ENCODE measurements around the gene NBL1. TPM values are rescaled to one million over a fixed set of nuclear protein-coding genes. Genes with fewer than 3 reads are reported as not detected.
A peak's percentile ranks its signal among the peaks of the same experiment; 100 is the strongest.

The NBL1 gene, protein sequence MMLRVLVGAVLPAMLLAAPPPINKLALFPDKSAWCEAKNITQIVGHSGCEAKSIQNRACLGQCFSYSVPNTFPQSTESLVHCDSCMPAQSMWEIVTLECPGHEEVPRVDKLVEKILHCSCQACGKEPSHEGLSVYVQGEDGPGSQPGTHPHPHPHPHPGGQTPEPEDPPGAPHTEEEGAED
- total RNA-seq (10 to 100 TPM; 17.6 to 19.3 TPM), polyA plus RNA-seq (10 to 100 TPM in 1 of 3 donors, 1 to 10 TPM in 2; 7.7 to 14.0 (median 8.6) TPM), total RNA-seq (11.3 to 25.2 (median 17.4) reads per million in 6 experiments)

DNA sequence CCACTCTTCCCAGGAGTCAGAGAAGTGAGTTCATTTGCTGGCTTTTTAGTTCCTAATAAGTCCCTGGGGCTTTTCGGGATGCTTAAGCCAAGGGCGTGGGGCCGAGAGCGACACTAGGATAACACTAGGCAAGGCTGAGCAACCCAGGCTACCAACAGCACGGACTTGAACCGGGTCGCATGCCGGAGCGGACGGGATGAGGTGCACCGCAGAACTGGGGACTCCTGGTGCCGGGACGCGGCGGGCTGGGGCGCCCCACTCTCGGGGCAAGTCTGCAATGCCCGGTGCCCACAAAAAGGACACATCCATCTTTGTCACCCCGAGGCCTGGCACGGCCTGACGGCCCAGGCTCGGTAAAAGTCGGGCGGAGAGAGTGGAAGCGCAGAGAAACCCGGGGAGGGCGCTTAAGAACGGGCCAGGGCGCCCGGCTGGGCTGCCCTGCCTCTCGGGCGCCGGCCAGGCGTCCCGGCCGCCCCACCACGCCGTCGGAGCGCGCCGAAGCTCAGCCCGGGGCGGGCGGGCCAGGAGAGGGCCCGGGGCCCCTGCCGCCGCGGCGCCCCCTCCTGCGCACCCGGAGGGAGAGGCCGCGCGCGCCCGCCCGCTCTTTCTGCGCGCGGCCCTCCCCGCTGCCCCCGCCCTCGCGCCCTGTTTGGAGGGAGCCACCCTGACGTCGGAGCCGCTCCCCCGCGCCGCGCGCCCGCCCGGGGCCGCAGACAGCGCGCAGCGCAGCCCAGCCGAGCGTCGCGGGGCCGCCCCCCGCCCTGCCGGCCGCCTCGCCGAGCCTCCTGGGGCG is at the start of gene NBL1:
NBL1 (plus strand) TSS at position 710 of the 793 bp plus-strand sequence. CDS start 10,720 bp downstream, outside the sequence.
- peak; percentile 85 to 86 for ATAC-seq
- Mint-ChIP-seq H3K36me3 (peaks cover 0 to 2% (median 0%) of the 10 kb centered on the region in 3 donors), H3K27ac (peak within 1 kb of the TSS; percentile 76 to 98 (median 94)), H3K4me3 (peak within 1 kb of the TSS; percentile 93 to 99 (median 96)), H3K4me1 (peaks cover 14 to 35% (median 33%) of the 10 kb centered on the region in 4 donors), H3K27me3 (peaks cover 0 to 18% (median 0%) of the 10 kb centered on the region in 5 donors), H3K9me3 (no peaks in the 10 kb centered on the region)
- DNase-seq = peak; percentile 54 to 87 (median 78)
- POLR2A ChIA-PET = interaction anchor here (0.9 to 7.1 kb wide), 7 partner anchors 16 to 175 kb away, joined by 3 to 59 read pairs (median 4); partner anchors contain the start of gene CAPZB

DNA sequence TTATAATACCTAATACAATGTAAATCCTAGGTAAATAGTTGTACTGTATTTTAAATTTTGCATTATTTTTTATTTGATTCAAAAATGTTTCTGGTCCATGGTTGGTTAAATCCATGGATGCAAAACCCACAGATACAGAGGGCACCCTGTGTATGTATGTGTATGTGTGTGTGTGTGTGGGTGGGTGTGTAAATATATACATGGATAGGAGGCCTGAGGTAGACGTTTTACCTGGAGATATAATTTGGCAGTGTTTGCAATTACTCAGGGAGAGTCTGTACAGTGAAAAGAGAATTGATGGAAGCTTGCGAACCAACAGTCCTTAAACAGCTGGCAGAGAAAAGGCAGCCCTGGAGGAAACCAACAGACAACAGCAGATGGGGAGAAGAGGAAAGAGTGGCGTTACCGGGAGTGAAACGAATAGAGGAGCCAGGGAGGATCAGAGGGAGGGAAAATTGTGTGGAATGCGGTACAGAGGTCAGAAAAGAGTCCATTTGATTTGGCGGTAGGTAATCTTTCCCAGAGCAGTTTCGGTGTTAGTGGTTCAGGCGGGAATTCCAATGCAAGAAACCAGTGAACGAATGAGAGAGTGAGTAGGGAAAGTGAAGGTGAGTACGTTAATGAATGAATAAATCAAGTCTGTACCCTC is 47.9 kb upstream of the NBL1 start:
- peaks cover 0 to 1% (median 0%) of the 10 kb centered on the region in 9 donors for H3K9me3 Mint-ChIP-seq
- H3K4me3 Mint-ChIP-seq = peak overlapping the region; percentile 89 to 100 (median 98)
- peaks cover 0 to 2% (median 0%) of the 10 kb centered on the region in 5 donors for H3K27me3 Mint-ChIP-seq
- peaks cover 0 to 7% (median 1%) of the 10 kb centered on the region in 3 donors for H3K36me3 Mint-ChIP-seq
- peak overlapping the region; percentile 99 to 100 (median 100) for H3K27ac Mint-ChIP-seq
- no peak for DNase-seq
- no peak for ATAC-seq
- peaks cover 26 to 49% (median 44%) of the 10 kb centered on the region in 4 donors for H3K4me1 Mint-ChIP-seq
- POLR2A ChIA-PET = interaction anchor here (0.5 to 6.7 kb wide), 21 partner anchors 9 to 385 kb away, joined by 3 to 67 read pairs (median 4); partner anchors contain the start of genes CAPZB, EMC1, MRTO4 and NBL1

DNA sequence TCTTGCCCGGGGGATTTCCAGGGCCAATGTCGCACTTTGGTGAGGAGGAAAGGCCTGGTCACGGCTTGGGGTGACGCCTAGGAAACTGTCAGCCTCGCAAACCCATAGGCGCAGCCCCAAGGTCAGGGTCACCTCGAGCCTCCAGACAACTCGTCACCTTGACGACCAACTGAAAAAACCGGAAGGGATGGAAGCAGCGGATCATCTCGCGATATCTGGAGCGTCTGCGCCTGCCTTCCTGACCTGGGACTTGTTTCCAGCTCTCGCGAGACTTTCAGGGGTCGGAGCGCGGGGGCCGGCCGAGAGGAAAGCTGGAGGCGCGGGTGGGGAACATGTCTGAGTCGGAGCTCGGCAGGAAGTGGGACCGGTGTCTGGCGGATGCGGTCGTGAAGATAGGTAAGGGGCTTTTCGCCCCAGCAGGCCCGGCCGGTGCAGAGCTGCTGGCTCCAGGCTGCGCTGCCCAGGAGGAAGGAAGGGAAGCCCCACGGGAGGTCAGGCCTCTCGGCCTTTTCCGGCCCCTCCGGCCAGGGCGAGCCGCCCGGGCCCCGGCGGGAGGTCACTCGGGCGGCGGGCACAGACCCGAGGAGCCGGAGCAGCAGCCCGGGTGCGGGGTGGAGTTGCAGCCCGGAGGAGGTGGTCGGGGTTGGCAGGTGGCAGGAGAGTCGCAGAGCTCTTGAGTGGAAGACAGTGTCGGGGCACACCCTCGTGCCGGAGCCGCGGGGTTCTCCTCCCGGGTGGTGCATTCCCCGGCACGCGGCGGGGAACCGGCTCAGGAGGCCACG is 47.2 kb upstream of the NBL1 start:
- peak; percentile 90 to 99 (median 98) for DNase-seq
- H3K36me3 Mint-ChIP-seq = peaks cover 4 to 11% (median 5%) of the 10 kb centered on the region in 3 donors
- peaks cover 29 to 55% (median 49%) of the 10 kb centered on the region in 4 donors for H3K4me1 Mint-ChIP-seq
- H3K9me3 Mint-ChIP-seq = peaks cover 0 to 1% (median 0%) of the 10 kb centered on the region in 9 donors
- peak overlapping the region; percentile 99 to 100 (median 100) for H3K27ac Mint-ChIP-seq
- peaks cover 0 to 2% (median 0%) of the 10 kb centered on the region in 5 donors for H3K27me3 Mint-ChIP-seq
- peak; percentile 71 to 73 for ATAC-seq
- H3K4me3 Mint-ChIP-seq = peak overlapping the region; percentile 89 to 100 (median 98)
- POLR2A ChIA-PET = interaction anchor here (0.5 to 6.7 kb wide), 25 partner anchors 9 to 670 kb away, joined by 3 to 67 read pairs (median 4); partner anchors contain the start of genes CAPZB, EMC1, MRTO4 and NBL1

DNA sequence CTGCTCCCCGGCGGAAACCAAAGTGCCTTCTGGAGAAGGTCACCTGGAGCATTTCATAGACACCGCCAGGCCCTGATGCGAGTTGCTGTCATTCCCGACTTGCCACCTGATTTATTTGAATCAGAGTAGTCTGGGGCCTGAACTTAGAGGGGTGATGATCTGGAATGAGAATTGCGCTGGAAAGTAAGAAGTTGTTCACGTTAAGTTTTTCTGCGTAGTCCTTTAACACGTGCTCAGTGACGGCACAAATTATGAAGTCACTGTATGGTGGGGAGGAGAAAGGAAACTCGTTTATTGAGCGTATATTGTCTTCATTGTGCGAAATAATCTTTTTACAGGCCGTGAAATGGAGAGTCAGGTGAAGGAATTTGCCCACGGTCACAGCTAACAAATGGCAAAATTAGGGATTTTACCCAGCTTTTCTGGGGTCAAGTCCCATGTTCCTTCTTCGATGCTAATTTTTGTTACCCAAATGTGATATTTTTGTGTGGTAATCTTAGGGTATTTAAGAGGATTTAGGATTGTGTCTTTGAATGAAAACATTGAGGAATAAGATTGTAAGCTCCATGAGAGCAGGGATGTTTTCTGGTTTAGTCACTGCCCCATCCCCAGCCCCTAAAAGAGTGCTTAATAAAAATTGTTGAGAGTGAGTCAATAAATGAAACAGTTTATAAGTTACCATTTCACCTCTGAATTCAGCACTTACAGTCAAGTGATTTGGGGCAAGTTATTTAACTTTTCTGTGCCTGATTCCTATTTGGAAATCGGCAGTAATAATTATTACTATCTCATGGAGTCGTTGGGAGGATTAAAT is 46.4 kb upstream of the NBL1 start:
- ATAC-seq (peak; percentile 41 to 54), DNase-seq (peak in 7 of 10 donors; percentile 65 to 86 (median 78))
- Mint-ChIP-seq H3K36me3 (peaks cover 7 to 15% (median 8%) of the 10 kb centered on the region in 3 donors), H3K27me3 (peaks cover 0 to 2% (median 0%) of the 10 kb centered on the region in 5 donors), H3K4me3 (peak overlapping the region; percentile 89 to 100 (median 98)), H3K9me3 (peaks cover 0 to 1% (median 0%) of the 10 kb centered on the region in 9 donors), H3K27ac (peak overlapping the region; percentile 96 to 100 (median 100)), H3K4me1 (peaks cover 33 to 63% (median 57%) of the 10 kb centered on the region in 4 donors)
- POLR2A ChIA-PET = interaction anchor here (0.5 to 6.7 kb wide), 24 partner anchors 8 to 1189 kb away, joined by 3 to 67 read pairs (median 4); partner anchors contain the start of genes CAPZB, EMC1, HP1BP3 and MRTO4

DNA sequence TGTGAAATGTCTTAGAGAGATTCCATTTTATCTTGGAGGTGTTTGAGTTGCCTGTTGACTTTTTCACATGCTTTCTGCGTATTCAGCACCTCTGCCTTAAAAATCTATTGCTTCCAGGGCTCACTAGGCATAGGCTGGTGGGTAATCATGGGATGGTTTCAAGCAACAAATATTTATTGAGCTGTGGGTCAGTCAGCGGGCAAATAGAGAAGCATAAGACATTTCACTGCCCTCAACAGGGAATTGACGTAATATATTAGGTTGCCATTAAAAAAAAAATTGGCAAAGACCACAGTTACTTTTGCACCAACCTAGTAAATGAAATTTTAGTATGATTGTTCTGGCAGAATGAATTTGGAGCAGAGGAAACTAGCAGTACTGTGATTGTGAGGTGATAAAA is 44.3 kb upstream of the NBL1 start:
- DNase-seq (no peak), ATAC-seq (no peak)
- POLR2A ChIA-PET = interaction anchor here (1.6 to 6.7 kb wide), 4 partner anchors 12 to 131 kb away, joined by 3 to 67 read pairs (median 8); partner anchors contain the start of genes CAPZB and NBL1
- Mint-ChIP-seq H3K4me3 (peak overlapping the region; percentile 59 to 88 (median 76)), H3K9me3 (peaks cover 0 to 1% (median 0%) of the 10 kb centered on the region in 9 donors), H3K27ac (peak overlapping the region; percentile 92 to 100 (median 98)), H3K4me1 (peaks cover 39 to 80% (median 74%) of the 10 kb centered on the region in 4 donors), H3K27me3 (peaks cover 0 to 2% (median 0%) of the 10 kb centered on the region in 5 donors), H3K36me3 (peaks cover 7 to 34% (median 16%) of the 10 kb centered on the region in 3 donors)

DNA sequence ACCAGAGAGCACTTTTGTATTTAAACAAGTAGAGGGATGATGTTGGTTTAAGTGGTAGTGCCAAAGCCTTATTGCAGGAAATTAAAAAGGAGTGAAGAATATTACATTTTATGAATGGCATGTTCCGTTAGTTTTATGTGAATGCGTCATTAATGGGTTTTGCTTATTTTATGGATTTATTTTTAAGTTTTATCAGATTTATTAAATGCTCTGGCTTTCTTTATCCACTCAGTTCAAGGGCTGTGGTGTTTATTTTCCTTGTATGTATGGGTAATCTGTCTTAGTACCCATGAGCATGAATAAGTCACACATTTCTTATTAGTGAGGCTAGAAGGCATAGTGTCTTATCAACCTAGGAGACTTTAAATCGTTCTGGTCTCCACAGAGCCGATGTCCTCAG is 41.6 kb upstream of the NBL1 start:
- Mint-ChIP-seq H3K36me3 (peaks cover 7 to 45% (median 16%) of the 10 kb centered on the region in 3 donors), H3K27me3 (no peaks in the 10 kb centered on the region), H3K4me3 (peak overlapping the region in 5 of 10 donors; percentile 31 to 69 (median 42)), H3K4me1 (peaks cover 37 to 93% (median 86%) of the 10 kb centered on the region in 4 donors), H3K9me3 (no peaks in the 10 kb centered on the region), H3K27ac (peak overlapping the region in 9 of 10 donors; percentile 5 to 100 (median 95))
- POLR2A ChIA-PET = interaction anchor here (0.8 kb wide), 1 partner anchor 13 kb away, joined by 3 read pairs; no protein-coding TSS in a partner anchor
- ATAC-seq (no peak), DNase-seq (no peak)

DNA sequence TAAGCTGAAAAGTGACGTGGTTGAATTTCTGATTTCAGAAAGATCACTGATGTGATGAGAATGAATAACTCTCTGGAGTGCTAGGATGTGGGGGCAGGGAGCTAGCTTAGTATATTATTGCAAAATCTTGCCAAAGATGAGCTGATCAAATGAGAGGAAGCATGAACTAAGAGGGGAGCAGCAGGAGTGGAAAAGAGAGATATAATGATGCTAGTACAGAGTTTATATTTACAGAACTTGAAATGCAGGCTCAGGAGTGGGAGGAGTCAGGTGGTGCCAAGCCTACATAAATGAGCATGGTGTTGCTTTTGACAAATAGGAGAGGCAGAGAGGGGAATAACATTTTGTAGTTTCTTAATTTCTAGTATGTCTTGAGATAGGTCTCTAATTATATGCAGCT is 38.1 kb upstream of the NBL1 start:
- Mint-ChIP-seq H3K4me1 (peaks cover 26 to 79% (median 72%) of the 10 kb centered on the region in 4 donors), H3K27ac (peak overlapping the region; percentile 3 to 91 (median 70)), H3K36me3 (peaks cover 7 to 54% (median 18%) of the 10 kb centered on the region in 3 donors), H3K9me3 (no peaks in the 10 kb centered on the region), H3K4me3 (peak overlapping the region; percentile 13 to 80 (median 48)), H3K27me3 (no peaks in the 10 kb centered on the region)
- POLR2A ChIA-PET = interaction anchor here (2.1 kb wide), 1 partner anchor 9 kb away, joined by 10 read pairs; a partner anchor contains a TSS
- DNase-seq = no peak
- ATAC-seq = peak; percentile 23 to 55

DNA sequence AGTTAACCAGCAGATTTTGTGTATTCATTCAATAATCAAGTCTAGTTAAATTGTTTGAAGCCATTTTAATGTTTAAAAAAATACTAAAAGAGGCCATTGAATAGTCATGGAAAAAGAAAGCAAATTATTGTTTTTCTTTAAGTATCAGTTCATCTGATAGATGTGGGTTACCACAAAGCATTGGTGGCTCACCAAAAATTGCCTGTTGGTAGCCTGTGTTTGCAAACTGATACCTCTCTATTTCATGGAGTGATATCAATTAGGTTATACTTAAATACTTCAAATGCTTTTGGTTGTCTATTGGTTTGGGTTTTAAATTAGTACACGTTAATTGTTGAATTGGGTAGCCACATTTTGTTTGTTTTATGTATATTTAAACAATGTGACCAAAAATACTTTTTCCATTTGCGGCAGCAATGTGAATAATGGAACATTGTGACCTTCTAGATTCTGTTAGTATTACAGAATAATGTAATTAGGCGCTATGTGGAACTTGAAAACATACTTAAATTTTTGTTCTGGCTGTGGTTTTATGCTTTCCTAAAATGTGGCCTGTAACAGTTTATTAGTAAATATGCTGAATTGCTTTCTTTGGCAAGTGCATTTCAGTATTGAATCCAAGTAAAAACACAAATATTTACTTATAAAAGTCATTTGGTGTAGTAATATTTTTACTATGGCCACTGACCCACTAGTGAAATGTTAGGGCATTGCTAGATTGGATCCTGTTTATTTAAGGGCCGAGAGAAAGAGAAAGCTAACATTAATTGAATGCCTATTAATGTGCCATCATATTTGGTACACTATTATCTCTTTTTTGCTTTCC is 37.1 kb upstream of the NBL1 start:
- POLR2A ChIA-PET = interaction anchor here (2.7 kb wide), 1 partner anchor 9 kb away, joined by 11 read pairs; a partner anchor contains a TSS
- Mint-ChIP-seq H3K27me3 (no peaks in the 10 kb centered on the region), H3K4me1 (peaks cover 22 to 73% (median 64%) of the 10 kb centered on the region in 4 donors), H3K27ac (peak overlapping the region; percentile 3 to 85 (median 66)), H3K36me3 (peaks cover 2 to 49% (median 13%) of the 10 kb centered on the region in 3 donors), H3K9me3 (no peaks in the 10 kb centered on the region), H3K4me3 (peak overlapping the region; percentile 12 to 80 (median 50))
- peak in 9 of 10 donors; percentile 11 to 72 (median 51) for DNase-seq
- peak; percentile 81 to 86 for ATAC-seq

DNA sequence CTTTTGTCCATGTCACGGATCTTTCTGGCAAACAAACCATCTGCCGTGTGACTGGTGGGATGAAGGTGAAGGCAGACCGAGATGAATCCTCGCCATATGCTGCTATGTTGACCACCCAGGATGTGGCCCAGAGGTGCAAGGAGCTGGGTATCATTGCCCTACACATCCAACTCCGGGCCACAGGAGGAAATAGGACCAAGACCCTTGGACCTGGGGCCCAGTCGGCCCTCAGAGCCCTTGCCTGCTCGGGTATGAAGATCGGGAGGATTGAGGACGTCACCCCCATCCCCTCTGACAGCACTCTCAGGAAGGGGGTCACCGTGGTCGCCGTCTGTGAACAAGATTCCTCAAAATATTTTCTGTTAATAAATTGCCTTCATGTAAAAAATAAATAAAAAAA is 35.9 kb upstream of the NBL1 start:
- H3K4me3 Mint-ChIP-seq = no peak overlapping the region
- H3K36me3 Mint-ChIP-seq = peaks cover 0 to 46% (median 10%) of the 10 kb centered on the region in 3 donors
- POLR2A ChIA-PET = interaction anchor here (2.7 kb wide), 1 partner anchor 11 kb away, joined by 11 read pairs; a partner anchor contains a TSS
- no peaks in the 10 kb centered on the region for H3K27me3 Mint-ChIP-seq
- ATAC-seq = no peak
- no peak for DNase-seq
- H3K9me3 Mint-ChIP-seq = no peaks in the 10 kb centered on the region
- peaks cover 22 to 66% (median 62%) of the 10 kb centered on the region in 4 donors for H3K4me1 Mint-ChIP-seq
- H3K27ac Mint-ChIP-seq = peak overlapping the region in 3 of 10 donors; percentile 28 to 69 (median 40)

Data from naive thymus-derived CD8-positive, alpha-beta T cell (primary cell).